IMR-90 (cell line): ENCODE results near the gene PTPN4. TPM values are rescaled to one million over a fixed set of nuclear protein-coding genes. Genes with fewer than 3 reads are reported as not detected.

Experiments used
- ATAC-seq: fragments of 200-7000 bp; cut with Tn5 transposase; 2 replicates; pipeline ENCODE4 v1.9.1; 2020; ENCODE audit warnings: low read depth, mild to moderate bottlenecking, moderate library complexity
- BruUV-seq: library from RNA; stranded (reverse); fragments of 400-500 nt; replicated peaks from 2 replicates; lab custom pipeline; 2021; lab: Mats Ljungman, UMichigan
- CTCF ChIA-PET: fragments of 300-600 bp; formaldehyde crosslinking; extraction: SDS; loops from one replicate; lab custom pipeline; 2021; ENCODE audit warnings: antibody characterized with exemption; lab: Yijun Ruan, JAX
- POLR2A ChIA-PET: fragments of 300-600 bp; sonication (Branson Sonifier 250); formaldehyde crosslinking; loops from one replicate; lab custom pipeline; 2022; ENCODE audit warnings: antibody characterized with exemption; ENCODE audit not compliant: unreplicated experiment; lab: Charles Lee
- DNase-seq: peaks from one replicate; pipeline ENCODE4 v3.0.0; 2013
- H2AFZ ChIP-seq: replicated peaks from 2 replicates; pipeline ENCODE3; 2013; ENCODE audit warnings: low read length, mild to moderate bottlenecking; ENCODE audit not compliant: poor library complexity
- H2AK5ac ChIP-seq: 2 replicates; pipeline ENCODE4 v1.6.1; 2013; ENCODE audit warnings: low read depth, low read length, inconsistent platforms
- H2AK9ac ChIP-seq: replicated peaks from 2 replicates; pipeline ENCODE3; 2013; ENCODE audit warnings: mild to moderate bottlenecking, low read depth, low read length, moderate library complexity; ENCODE audit not compliant: poor library complexity
- H2BK120ac ChIP-seq: 2 replicates; pipeline ENCODE4 v1.6.1; 2013; ENCODE audit warnings: low read depth, low read length, inconsistent platforms
- H2BK15ac ChIP-seq: 3 replicates; pipeline ENCODE4 v1.6.1; 2013; ENCODE audit warnings: low read depth, low read length, inconsistent platforms
- H2BK20ac ChIP-seq: 2 replicates; pipeline ENCODE4 v1.6.1; 2013; ENCODE audit warnings: low read depth, mild to moderate bottlenecking, inconsistent platforms, low read length, moderate library complexity
- H2BK5ac ChIP-seq: 2 replicates; pipeline ENCODE4 v1.6.1; 2013; ENCODE audit warnings: mild to moderate bottlenecking, low read depth, low read length, inconsistent platforms; ENCODE audit not compliant: poor library complexity, severe bottlenecking
- H3K14ac ChIP-seq: replicated peaks from 2 replicates; pipeline ENCODE4 v1.6.1; 2013; ENCODE audit warnings: low read depth, low read length, inconsistent platforms
- H3K18ac ChIP-seq: 2 replicates; pipeline ENCODE4 v1.6.1; 2013; ENCODE audit warnings: low read depth, low read length, control low read depth
- H3K23ac ChIP-seq: 2 replicates; pipeline ENCODE4 v1.6.1; 2013; ENCODE audit warnings: low read depth, low read length, inconsistent platforms
- H3K27ac ChIP-seq: 2 replicates; pipeline ENCODE4 v1.5.1; 2013; ENCODE audit warnings: mild to moderate bottlenecking, control low read depth, low read length; ENCODE audit not compliant: insufficient read depth
- H3K27me3 ChIP-seq: 2 replicates; pipeline ENCODE4 v1.6.1; 2013; ENCODE audit warnings: low read length; ENCODE audit not compliant: control insufficient read depth, insufficient read depth
- H3K36me3 ChIP-seq: 2 replicates; pipeline ENCODE4 v1.6.1; 2013; ENCODE audit warnings: low read length, mixed read lengths; ENCODE audit not compliant: control insufficient read depth, insufficient read depth
- H3K4ac ChIP-seq: 2 replicates; pipeline ENCODE4 v1.6.1; 2013; ENCODE audit warnings: low read depth, low read length, inconsistent platforms
- H3K4me1 ChIP-seq: 2 replicates; pipeline ENCODE4 v1.6.1; 2013; ENCODE audit warnings: low read length, mixed read lengths; ENCODE audit not compliant: control insufficient read depth, insufficient read depth
- H3K4me2 ChIP-seq: 2 replicates; pipeline ENCODE4 v1.6.1; 2013; ENCODE audit warnings: low read depth, mild to moderate bottlenecking, control low read depth, low read length, moderate library complexity
- H3K4me3 ChIP-seq: 2 replicates; pipeline ENCODE4 v1.5.1; 2013; ENCODE audit warnings: low read depth, mild to moderate bottlenecking, control low read depth, low read length, moderate library complexity; ENCODE audit not compliant: insufficient read depth
- H3K56ac ChIP-seq: 2 replicates; pipeline ENCODE4 v1.6.1; 2013; ENCODE audit warnings: low read length, inconsistent platforms; ENCODE audit not compliant: insufficient read depth; ENCODE audit errors: extremely low read depth
- H3K79me1 ChIP-seq, 2 experiments: 2 replicates each; pipeline ENCODE4 v1.6.1; 2013; ENCODE audit warnings: low read length in 2 of 2, inconsistent platforms in 1 of 2, low read depth in 1 of 2
- H3K9ac ChIP-seq: 2 replicates; pipeline ENCODE4 v1.6.1; 2013; ENCODE audit warnings: low read depth, low read length, control low read depth
- H3K9me1 ChIP-seq: 2 replicates; pipeline ENCODE4 v1.6.1; 2013; ENCODE audit warnings: low read length, inconsistent platforms; ENCODE audit not compliant: insufficient read depth
- H3K9me3 ChIP-seq: 2 replicates; pipeline ENCODE4 v1.6.1; 2013; ENCODE audit warnings: low read length; ENCODE audit not compliant: control insufficient read depth, insufficient read depth
- H4K20me1 ChIP-seq: 2 replicates; pipeline ENCODE4 v1.6.1; 2013; ENCODE audit warnings: low read length, inconsistent platforms; ENCODE audit not compliant: insufficient read depth
- H4K5ac ChIP-seq: 2 replicates; pipeline ENCODE4 v1.6.1; 2013; ENCODE audit warnings: mild to moderate bottlenecking, low read depth, low read length, control low read depth
- H4K8ac ChIP-seq, 2 experiments: 2 replicates each; pipeline ENCODE4 v1.6.1; 2013; ENCODE audit warnings: low read depth in 2 of 2, low read length in 2 of 2, control low read depth in 1 of 2, inconsistent platforms in 1 of 2
- H4K91ac ChIP-seq: 2 replicates; pipeline ENCODE4 v1.6.1; 2013; ENCODE audit warnings: low read depth, low read length, inconsistent platforms; ENCODE audit not compliant: insufficient read depth
- CEBPB ChIP-seq: IDR thresholded peaks from 2 replicates; pipeline ENCODE4 v1.6.1; 2012; ENCODE audit warnings: low read depth, low read length, improper control_type of control experiment
- RFX5 ChIP-seq: IDR thresholded peaks from 2 replicates; pipeline ENCODE4 v1.8.0; 2012; ENCODE audit warnings: low read depth, mild to moderate bottlenecking, low read length, moderate library complexity
- WGBS, 2 experiments: methylation state at CpG; one replicate each; pipeline versions ENCODE4 v1.1.5 to v1.1.7; 2013; ENCODE audit warnings: missing lambda C conversion rate in 2 of 2; ENCODE audit not compliant: insufficient read length in 1 of 2; ENCODE audit errors: extremely low coverage in 2 of 2; 5-methylcytosine and 5-hydroxymethylcytosine counted together
- dilution Hi-C: fragments of 300-500 bp; cut with HindIII; formaldehyde crosslinking; loops from one replicate; pipeline ENCODE4 v1.14.3; 2018; ENCODE audit warnings: low sequenced_read_pairs; ENCODE audit not compliant: unreplicated experiment
- in situ Hi-C: fragments of 300-500 bp; cut with MboI; formaldehyde crosslinking; loops from 3 replicates; pipeline ENCODE4 v1.14.3; 2019; ENCODE audit warnings: low sequenced_read_pairs, inconsistent platforms, mixed read lengths
- intact Hi-C: fragments of 100-400 bp; cut with micrococcal nuclease; formaldehyde crosslinking; loops from 2 replicates; pipeline ENCODE4 v1.10.0; 2022
- polyA plus RNA-seq, 3 experiments: library from polyadenylated mRNA; depleted of rRNA; stranded (reverse); fragments of >200 nt; gene quantifications; 2 replicates each; pipeline ENCODE4 v1.2.3, GENCODE V29; 2012; ENCODE audit warnings: low replicate concordance in 1 of 3
- total RNA-seq: library from RNA; depleted of rRNA; stranded (reverse); fragments of >200 nt; gene quantifications from 2 replicates; pipeline ENCODE4 v1.2.3, GENCODE V29; 2012

PTPN4 gene
- total and polyA plus RNA-seq, 2 of the 4 experiments (the other 2 are of a cell fraction), result 2.9 to 19.2 TPM

DNA sequence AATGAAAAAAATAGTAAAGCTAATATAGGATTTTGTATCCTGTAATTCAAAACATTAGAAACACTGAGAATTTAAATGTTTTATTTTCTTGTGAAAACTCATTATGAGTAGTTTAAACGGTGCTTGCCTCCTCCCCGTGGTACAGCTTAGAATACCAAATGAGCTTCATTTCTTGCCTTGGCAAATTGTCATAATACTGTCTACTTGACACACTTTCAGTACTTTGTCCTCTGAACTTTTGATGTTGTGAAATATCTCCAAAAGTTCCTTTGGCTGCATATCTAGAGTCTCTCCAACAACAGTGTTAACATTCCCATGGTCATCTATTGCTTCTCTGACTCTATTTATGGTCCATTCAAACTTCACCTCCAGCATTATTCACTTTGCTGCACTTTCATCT is 191.2 kb downstream of the PTPN4 start:
- TF ChIP-seq CEBPB, result peak; percentile 38; the same call in 1 of the 2 replicates
- TF ChIP-seq RFX5, result no peak
- peak; percentile 2 for DNase-seq
- no peak for ATAC-seq
- H4K5ac ChIP-seq, result no peak overlapping the region
- H3K79me1 ChIP-seq, result no peaks in the 10 kb centered on the region
- H3K36me3 ChIP-seq, result 0 out of 2 replicates have a peak, but pooled peaks cover 3% of the 10 kb centered on the region
- intact Hi-C loops (no loop called here), in situ Hi-C loops (no loop called here), dilution Hi-C loops (no loop called here)
- H2BK5ac ChIP-seq, result no peak overlapping the region
- no peak overlapping the region for H2BK15ac ChIP-seq
- no peak overlapping the region for H3K27ac ChIP-seq
- no peak overlapping the region for H3K4ac ChIP-seq
- no peaks in the 10 kb centered on the region for H3K27me3 ChIP-seq
- no peak overlapping the region for H3K14ac ChIP-seq
- H2BK20ac ChIP-seq, result no peak overlapping the region
- POLR2A ChIA-PET, result no interaction called here
- H2BK120ac ChIP-seq, result no peak overlapping the region
- H4K91ac ChIP-seq, result no peak overlapping the region
- H3K9ac ChIP-seq, result no peak overlapping the region
- H4K20me1 ChIP-seq, result no peaks in the 10 kb centered on the region
- no peaks in the 10 kb centered on the region for H3K9me3 ChIP-seq
- H2AK9ac ChIP-seq, result no peak overlapping the region
- H3K4me1 ChIP-seq, result no peaks in the 10 kb centered on the region
- CTCF ChIA-PET, result interaction anchor here (0.6 kb wide), 2 partner anchors 127 to 203 kb away, joined by 3 read pairs; no protein-coding TSS in a partner anchor
- H3K4me2 ChIP-seq, result no peak overlapping the region
- H3K23ac ChIP-seq, result no peak overlapping the region
- H3K56ac ChIP-seq, result no peak overlapping the region
- no peak overlapping the region for H3K4me3 ChIP-seq
- H3K18ac ChIP-seq, result no peak overlapping the region
- H2AK5ac ChIP-seq, result no peak overlapping the region
- no CpG with 5 or more reads among the region's 2 CpGs for WGBS, 2 experiments
- no peak overlapping the region for H4K8ac ChIP-seq
- BruUV-seq, result no TSS peak
- no peak overlapping the region for H2AFZ ChIP-seq
- H3K9me1 ChIP-seq, result no peaks in the 10 kb centered on the region
